Esophagus squamous epithelium (tissue), 5 donors: ENCODE measurements around the gene TBL1X. TPM values are rescaled to one million over a fixed set of nuclear protein-coding genes. Genes with fewer than 3 reads are reported as not detected.

ENCODE experiments used
- DNase-seq: peaks from one replicate; lab custom pipeline; 2025; lab: John Stamatoyannopoulos, UW
- H3K27ac ChIP-seq, 4 donors: fragments of 200-600 bp; sonication (generic); one replicate each; pipeline ENCODE4 v1.5.1; 2016 to 2019; ENCODE audit warnings: mild to moderate bottlenecking in 1 of 4
- H3K27me3 ChIP-seq, 4 donors: fragments of 200-600 bp; sonication (generic); 1 replicate in 3 of 4; 2 replicates in 1 of 4; pipeline versions ENCODE4 v1.5.1 to v1.6.0; 2017 to 2021; ENCODE audit warnings: antibody characterized with exemption in 1 of 4
- H3K36me3 ChIP-seq, 3 donors: fragments of 200-600 bp; sonication (generic); one replicate each; pipeline ENCODE4 v1.5.1; 2016 to 2019
- H3K4me1 ChIP-seq, 3 donors: fragments of 200-600 bp; sonication (generic); one replicate each; pipeline ENCODE4 v1.5.1; 2017 to 2019
- H3K4me3 ChIP-seq, 4 donors: fragments of 200-600 bp; sonication (generic); 1 replicate in 3 of 4; 2 replicates in 1 of 4; pipeline ENCODE4 v1.5.1; 2016 to 2019; ENCODE audit warnings: mild to moderate bottlenecking in 2 of 4, moderate library complexity in 1 of 4
- H3K9me3 ChIP-seq, 3 donors: fragments of 200-600 bp; sonication (generic); one replicate each; pipeline ENCODE4 v1.5.1; 2016 to 2019
- CTCF ChIP-seq, 6 experiments: fragments of 450-650 bp in 4 of 6; fragments of 200-600 bp in 2 of 6; sonication (generic) in 2 of 6; IDR thresholded peaks; one replicate each; pipeline ENCODE4 v1.5.1; 2016 to 2019; ENCODE audit warnings: antibody characterized with exemption in 6 of 6, mild to moderate bottlenecking in 4 of 6, moderate library complexity in 4 of 6
- POLR2A ChIP-seq, 4 donors: fragments of 450-650 bp; IDR thresholded peaks; one replicate each; pipeline ENCODE4 v1.6.1; 2017; ENCODE audit warnings: antibody characterized with exemption in 4 of 4, mild to moderate bottlenecking in 4 of 4, moderate library complexity in 3 of 4
- WGBS, 2 donors: methylation state at CpG; one replicate each; pipeline ENCODE4 v1.1.5; 2018; 5-methylcytosine and 5-hydroxymethylcytosine counted together
- intact Hi-C: fragments of 100-400 bp; cut with DNase I; formaldehyde crosslinking; loops from one replicate; pipeline ENCODE4 v1.15.0; 2022
- total RNA-seq, 4 donors: library from RNA; depleted of rRNA; stranded (reverse); fragments of >200 nt; gene quantifications; one replicate each; pipeline ENCODE4 v1.1.0, GENCODE V29; 2016
- donor health status: DM: yes; HTN: yes; CAD: no.

The TBL1X gene
- total RNA-seq, 4 donors from 2014 or later = 17.5 to 24.2 (median 21.8) TPM

DNA sequence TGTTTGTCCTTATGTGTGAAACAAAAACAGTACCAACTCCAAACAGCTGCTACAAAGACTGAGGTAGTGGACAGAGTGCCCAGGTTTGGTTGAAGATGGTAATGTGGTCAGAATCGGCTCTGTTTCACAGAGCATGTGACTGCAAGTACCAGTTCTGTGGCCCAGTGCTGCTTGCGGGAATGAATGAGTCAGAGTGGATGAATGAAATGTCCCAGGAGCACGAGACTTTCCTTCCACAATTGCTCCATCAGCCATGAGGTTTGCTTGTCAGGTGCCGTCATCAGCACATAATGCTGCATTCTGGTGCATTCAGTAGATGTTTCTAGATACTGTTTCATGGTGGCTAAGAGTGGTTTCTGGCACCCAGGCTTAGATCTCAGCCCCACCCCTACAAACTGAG is 216.6 kb downstream of the TBL1X start:
- Histone ChIP-seq H3K9me3 (no peaks in the 10 kb centered on the region), H3K27me3 (no peaks in the 10 kb centered on the region), H3K27ac (no peak overlapping the region), H3K4me3 (no peak overlapping the region), H3K4me1 (peaks cover 0 to 13% (median 0%) of the 10 kb centered on the region in 3 donors), H3K36me3 (peaks cover 0 to 25% (median 0%) of the 10 kb centered on the region in 3 donors)
- intact Hi-C loops = no loop called here
- 41 to 53% methylated on average over 2 to 3 of the region's 4 CpGs for WGBS, 2 donors
- TF ChIP-seq POLR2A (IDR thresholded peaks at IDR 0.05) (no peak), CTCF (IDR thresholded peaks at IDR 0.05) (no peak)
- no peak for DNase-seq

GRCh38 chrX:9682456-9682855 is 217.6 kb downstream of the TBL1X start:
- no peak for DNase-seq

GRCh38 chrX:9682861-9683260 is 218.0 kb downstream of the TBL1X start:
- no peak overlapping the region for H3K4me3 ChIP-seq
- peaks cover 0 to 3% (median 0%) of the 10 kb centered on the region in 3 donors for H3K4me1 ChIP-seq
- TF ChIP-seq POLR2A (IDR thresholded peaks at IDR 0.05) (no peak), CTCF (IDR thresholded peaks at IDR 0.05) (no peak)
- DNase-seq = no peak
- H3K9me3 ChIP-seq = no peaks in the 10 kb centered on the region
- H3K27ac ChIP-seq = no peak overlapping the region
- intact Hi-C loops = no loop called here
- no peaks in the 10 kb centered on the region for H3K27me3 ChIP-seq
- H3K36me3 ChIP-seq = peaks cover 0 to 37% (median 0%) of the 10 kb centered on the region in 3 donors
- WGBS, 2 donors = 83 to 100% methylated on average over 1 to 3 of the region's 6 CpGs

More at GRCh38 chrX:9682456-9682855, 217.6 kb downstream of the TBL1X start:
- intact Hi-C loops = no loop called here
- 68 to 69% methylated on average over 9 to 10 of the region's 10 CpGs for WGBS, 2 donors
- Histone ChIP-seq H3K4me3 (no peak overlapping the region), H3K4me1 (peaks cover 0 to 7% (median 0%) of the 10 kb centered on the region in 3 donors), H3K27me3 (no peaks in the 10 kb centered on the region), H3K27ac (no peak overlapping the region), H3K36me3 (peaks cover 0 to 33% (median 0%) of the 10 kb centered on the region in 3 donors), H3K9me3 (no peaks in the 10 kb centered on the region)
- TF ChIP-seq POLR2A (IDR thresholded peaks at IDR 0.05) = no peak

- WGBS, 2 donors = 91 to 95% methylated on average over 8 to 9 of the region's 9 CpGs
- no peak for DNase-seq
- intact Hi-C loops = no loop called here
Observed at GRCh38 chrX:9683350-9683749, 218.5 kb downstream of the TBL1X start.

GRCh38 chrX:9687899-9688298 is 223.0 kb downstream of the TBL1X start:
- Histone ChIP-seq H3K4me1 (no peaks in the 10 kb centered on the region), H3K36me3 (peaks cover 0 to 84% (median 0%) of the 10 kb centered on the region in 3 donors), H3K9me3 (no peaks in the 10 kb centered on the region), H3K4me3 (no peak overlapping the region), H3K27ac (no peak overlapping the region), H3K27me3 (no peaks in the 10 kb centered on the region)
- TF ChIP-seq CTCF (IDR thresholded peaks at IDR 0.05) = no peak
- TF ChIP-seq POLR2A (IDR thresholded peaks at IDR 0.05) = no peak
- intact Hi-C loops = no loop called here
- DNase-seq = no peak
- WGBS, 2 donors = 96 to 100% methylated on average over 2 to 13 of the region's 27 CpGs

More at GRCh38 chrX:9683350-9683749, 218.5 kb downstream of the TBL1X start:
- Histone ChIP-seq H3K4me3 (no peak overlapping the region), H3K36me3 (peaks cover 0 to 42% (median 0%) of the 10 kb centered on the region in 3 donors), H3K27me3 (no peaks in the 10 kb centered on the region), H3K4me1 (no peaks in the 10 kb centered on the region), H3K27ac (no peak overlapping the region), H3K9me3 (no peaks in the 10 kb centered on the region)
- TF ChIP-seq CTCF (IDR thresholded peaks at IDR 0.05) = no peak
- TF ChIP-seq POLR2A (IDR thresholded peaks at IDR 0.05) = no peak
